ENCODE results near the gene ZBTB11. TPM values are rescaled to one million over a fixed set of nuclear protein-coding genes. Genes with fewer than 3 reads are reported as not detected.

Gene ZBTB11
- total and polyA plus RNA-seq, 2 of the 13 experiments (the other 11 are each of a cell fraction or from before 2014, with no cell fraction given), result 5.9 to 18.1 TPM

DNA sequence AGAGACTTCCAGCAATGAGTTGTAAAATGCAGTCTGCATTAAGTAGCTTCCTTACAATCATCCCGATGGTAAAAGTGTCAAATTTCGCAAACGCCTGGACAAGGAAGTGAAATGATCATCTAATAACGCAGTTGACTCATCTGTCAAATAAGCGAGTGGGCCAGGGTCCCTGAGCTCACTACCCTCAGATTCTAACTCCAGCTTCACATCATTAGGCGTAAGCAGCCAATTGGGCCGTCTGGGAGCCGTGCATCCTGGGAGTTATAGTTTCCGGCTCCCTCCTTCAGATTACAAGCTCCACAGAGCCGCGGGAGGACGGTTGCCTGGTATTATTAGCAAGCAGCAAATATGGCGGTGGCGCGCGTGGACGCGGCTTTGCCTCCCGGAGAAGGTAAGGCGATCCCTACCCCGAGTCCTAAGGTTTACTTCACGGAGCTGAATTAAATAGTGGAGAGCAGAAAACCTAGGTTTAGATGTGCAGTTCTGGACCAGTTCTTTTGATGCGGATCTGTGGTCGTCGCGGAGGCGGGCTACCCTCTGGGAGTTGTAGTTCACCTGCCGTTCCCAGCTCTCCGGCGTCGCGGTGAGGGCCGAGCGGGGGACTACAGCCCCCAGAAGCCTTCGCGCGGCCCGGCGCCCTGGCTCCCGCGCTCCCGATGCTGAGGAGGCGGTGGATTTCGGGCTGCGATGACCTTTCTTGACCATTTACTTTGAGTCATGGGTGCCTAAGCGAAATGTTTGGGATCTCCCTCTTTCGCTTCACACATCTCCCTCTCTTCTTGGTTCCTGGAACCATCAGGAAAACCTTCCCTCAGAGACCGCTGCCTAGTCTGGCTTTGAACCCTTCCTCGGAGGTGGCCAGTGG, 47.6 kb upstream of the ZBTB11 start, which contains the start of gene CEP97 (continued):
- TF ChIP-seq NR2C2 (CRISPR knock-in tag; IDR thresholded peaks at IDR 0.05; ENCODE audit: borderline replicate concordance) (peak; percentile 82), MZF1 (CRISPR knock-in tag; IDR thresholded peaks at IDR 0.05; ENCODE audit: borderline replicate concordance) (no peak), SNRNP70 (IDR thresholded peaks at IDR 0.05; ENCODE audit: low read depth, low read length) (no peak), DR1 (CRISPR knock-in tag; IDR thresholded peaks at IDR 0.05) (no peak), ZNF44 (CRISPR knock-in tag; IDR thresholded peaks at IDR 0.05) (no peak), TSC22D2 (CRISPR knock-in tag; IDR thresholded peaks at IDR 0.05; ENCODE audit: borderline replicate concordance) (no peak), RXRA (CRISPR knock-in tag; IDR thresholded peaks at IDR 0.05) (peak; percentile 24; the same call in 1 of the 2 replicates), GATA4 (IDR thresholded peaks at IDR 0.05; ENCODE audit: borderline replicate concordance, low read depth) (0 out of 2 replicates have a peak, but pooled peaks have one; percentile 26), ZNF598 (CRISPR knock-in tag; IDR thresholded peaks at IDR 0.05; ENCODE audit: borderline replicate concordance) (no peak), SRSF1 (optimal IDR thresholded peaks at IDR 0.05; ENCODE audit: low read depth, low read length) (no peak), ZNF775 (CRISPR knock-in tag; IDR thresholded peaks at IDR 0.05; ENCODE audit: borderline replicate concordance) (no peak), HOXD1 (CRISPR knock-in tag; IDR thresholded peaks at IDR 0.05) (0 out of 2 replicates have a peak, but pooled peaks have one; percentile 67), TOE1 (CRISPR knock-in tag; IDR thresholded peaks at IDR 0.05) (no peak), PAF1 (CRISPR knock-in tag; IDR thresholded peaks at IDR 0.05) (no peak), TCF7 (IDR thresholded peaks at IDR 0.05; ENCODE audit: low read depth) (no peak), ZNF430 (CRISPR knock-in tag; IDR thresholded peaks at IDR 0.05) (no peak), KLF9 (CRISPR knock-in tag; IDR thresholded peaks at IDR 0.05; ENCODE audit: low read depth) (no peak)
- TF ChIP-seq, protein P1, sequence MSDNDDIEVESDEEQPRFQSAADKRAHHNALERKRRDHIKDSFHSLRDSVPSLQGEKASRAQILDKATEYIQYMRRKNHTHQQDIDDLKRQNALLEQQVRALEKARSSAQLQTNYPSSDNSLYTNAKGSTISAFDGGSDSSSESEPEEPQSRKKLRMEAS (IDR thresholded peaks at IDR 0.05), result peak; percentile 7; the same call in 1 of the 2 replicates
- TF ChIP-seq, protein P2, sequence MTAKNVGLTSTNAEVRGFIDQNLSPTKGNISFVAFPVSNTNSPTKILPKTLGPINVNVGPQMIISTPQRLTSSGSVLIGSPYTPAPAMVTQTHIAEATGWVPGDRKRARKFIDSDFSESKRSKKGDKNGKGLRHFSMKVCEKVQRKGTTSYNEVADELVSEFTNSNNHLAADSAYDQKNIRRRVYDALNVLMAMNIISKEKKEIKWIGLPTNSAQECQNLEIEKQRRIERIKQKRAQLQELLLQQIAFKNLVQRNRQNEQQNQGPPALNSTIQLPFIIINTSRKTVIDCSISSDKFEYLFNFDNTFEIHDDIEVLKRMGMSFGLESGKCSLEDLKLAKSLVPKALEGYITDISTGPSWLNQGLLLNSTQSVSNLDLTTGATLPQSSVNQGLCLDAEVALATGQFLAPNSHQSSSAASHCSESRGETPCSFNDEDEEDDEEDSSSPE (CRISPR knock-in tag; IDR thresholded peaks at IDR 0.05), result peak; percentile 88
- TF ChIP-seq, protein P3, sequence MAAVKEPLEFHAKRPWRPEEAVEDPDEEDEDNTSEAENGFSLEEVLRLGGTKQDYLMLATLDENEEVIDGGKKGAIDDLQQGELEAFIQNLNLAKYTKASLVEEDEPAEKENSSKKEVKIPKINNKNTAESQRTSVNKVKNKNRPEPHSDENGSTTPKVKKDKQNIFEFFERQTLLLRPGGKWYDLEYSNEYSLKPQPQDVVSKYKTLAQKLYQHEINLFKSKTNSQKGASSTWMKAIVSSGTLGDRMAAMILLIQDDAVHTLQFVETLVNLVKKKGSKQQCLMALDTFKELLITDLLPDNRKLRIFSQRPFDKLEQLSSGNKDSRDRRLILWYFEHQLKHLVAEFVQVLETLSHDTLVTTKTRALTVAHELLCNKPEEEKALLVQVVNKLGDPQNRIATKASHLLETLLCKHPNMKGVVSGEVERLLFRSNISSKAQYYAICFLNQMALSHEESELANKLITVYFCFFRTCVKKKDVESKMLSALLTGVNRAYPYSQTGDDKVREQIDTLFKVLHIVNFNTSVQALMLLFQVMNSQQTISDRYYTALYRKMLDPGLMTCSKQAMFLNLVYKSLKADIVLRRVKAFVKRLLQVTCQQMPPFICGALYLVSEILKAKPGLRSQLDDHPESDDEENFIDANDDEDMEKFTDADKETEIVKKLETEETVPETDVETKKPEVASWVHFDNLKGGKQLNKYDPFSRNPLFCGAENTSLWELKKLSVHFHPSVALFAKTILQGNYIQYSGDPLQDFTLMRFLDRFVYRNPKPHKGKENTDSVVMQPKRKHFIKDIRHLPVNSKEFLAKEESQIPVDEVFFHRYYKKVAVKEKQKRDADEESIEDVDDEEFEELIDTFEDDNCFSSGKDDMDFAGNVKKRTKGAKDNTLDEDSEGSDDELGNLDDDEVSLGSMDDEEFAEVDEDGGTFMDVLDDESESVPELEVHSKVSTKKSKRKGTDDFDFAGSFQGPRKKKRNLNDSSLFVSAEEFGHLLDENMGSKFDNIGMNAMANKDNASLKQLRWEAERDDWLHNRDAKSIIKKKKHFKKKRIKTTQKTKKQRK (IDR thresholded peaks at IDR 0.05; ENCODE audit: low read length), result no peak
- TF ChIP-seq, protein P4, sequence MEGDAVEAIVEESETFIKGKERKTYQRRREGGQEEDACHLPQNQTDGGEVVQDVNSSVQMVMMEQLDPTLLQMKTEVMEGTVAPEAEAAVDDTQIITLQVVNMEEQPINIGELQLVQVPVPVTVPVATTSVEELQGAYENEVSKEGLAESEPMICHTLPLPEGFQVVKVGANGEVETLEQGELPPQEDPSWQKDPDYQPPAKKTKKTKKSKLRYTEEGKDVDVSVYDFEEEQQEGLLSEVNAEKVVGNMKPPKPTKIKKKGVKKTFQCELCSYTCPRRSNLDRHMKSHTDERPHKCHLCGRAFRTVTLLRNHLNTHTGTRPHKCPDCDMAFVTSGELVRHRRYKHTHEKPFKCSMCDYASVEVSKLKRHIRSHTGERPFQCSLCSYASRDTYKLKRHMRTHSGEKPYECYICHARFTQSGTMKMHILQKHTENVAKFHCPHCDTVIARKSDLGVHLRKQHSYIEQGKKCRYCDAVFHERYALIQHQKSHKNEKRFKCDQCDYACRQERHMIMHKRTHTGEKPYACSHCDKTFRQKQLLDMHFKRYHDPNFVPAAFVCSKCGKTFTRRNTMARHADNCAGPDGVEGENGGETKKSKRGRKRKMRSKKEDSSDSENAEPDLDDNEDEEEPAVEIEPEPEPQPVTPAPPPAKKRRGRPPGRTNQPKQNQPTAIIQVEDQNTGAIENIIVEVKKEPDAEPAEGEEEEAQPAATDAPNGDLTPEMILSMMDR (CRISPR knock-in tag; IDR thresholded peaks at IDR 0.05), result no peak
- TF ChIP-seq, protein P5, sequence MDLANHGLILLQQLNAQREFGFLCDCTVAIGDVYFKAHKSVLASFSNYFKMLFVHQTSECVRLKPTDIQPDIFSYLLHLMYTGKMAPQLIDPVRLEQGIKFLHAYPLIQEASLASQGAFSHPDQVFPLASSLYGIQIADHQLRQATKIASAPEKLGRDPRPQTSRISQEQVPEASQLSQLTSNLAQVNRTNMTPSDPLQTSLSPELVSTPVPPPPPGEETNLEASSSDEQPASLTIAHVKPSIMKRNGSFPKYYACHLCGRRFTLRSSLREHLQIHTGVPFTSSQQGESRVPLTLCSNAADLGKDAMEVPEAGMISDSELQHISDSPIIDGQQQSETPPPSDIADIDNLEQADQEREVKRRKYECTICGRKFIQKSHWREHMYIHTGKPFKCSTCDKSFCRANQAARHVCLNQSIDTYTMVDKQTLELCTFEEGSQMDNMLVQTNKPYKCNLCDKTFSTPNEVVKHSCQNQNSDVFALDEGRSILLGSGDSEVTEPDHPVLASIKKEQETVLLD (CRISPR knock-in tag; IDR thresholded peaks at IDR 0.05; ENCODE audit: low read depth), result 0 out of 2 replicates have a peak, but pooled peaks have one; percentile 37

Measured in HepG2 (cell line).